Measurements from ENCODE around the gene UBE2D2.

UBE2D2 gene

DNA sequence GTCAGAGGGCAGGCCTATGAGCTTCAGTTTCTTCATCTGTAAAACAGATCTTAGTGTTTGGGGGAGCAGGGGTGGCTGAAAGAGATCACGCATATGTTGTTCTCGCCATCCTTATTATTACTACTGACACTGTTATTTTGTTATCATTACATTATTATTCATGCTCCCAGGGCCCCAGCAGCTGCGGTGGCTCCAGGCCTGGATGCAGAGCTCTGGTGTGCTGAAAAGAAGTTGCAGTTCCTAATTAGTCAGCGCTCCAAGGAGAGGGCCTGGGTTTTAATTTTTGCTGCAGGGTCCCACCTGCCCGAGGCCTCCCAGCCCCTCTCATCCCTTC lies 106.6 kb downstream of the UBE2D2 start:
- no peak for TF ChIP-seq TAF1 (IDR thresholded peaks at IDR 0.05; ENCODE audit: low read depth)
- no peak for TF ChIP-seq EP300 (IDR thresholded peaks at IDR 0.05; ENCODE audit: borderline replicate concordance)
- TF ChIP-seq TEAD4 (IDR thresholded peaks at IDR 0.05): no peak
- no peak for TF ChIP-seq CREB1 (IDR thresholded peaks at IDR 0.05; ENCODE audit: low read depth)

DNA sequence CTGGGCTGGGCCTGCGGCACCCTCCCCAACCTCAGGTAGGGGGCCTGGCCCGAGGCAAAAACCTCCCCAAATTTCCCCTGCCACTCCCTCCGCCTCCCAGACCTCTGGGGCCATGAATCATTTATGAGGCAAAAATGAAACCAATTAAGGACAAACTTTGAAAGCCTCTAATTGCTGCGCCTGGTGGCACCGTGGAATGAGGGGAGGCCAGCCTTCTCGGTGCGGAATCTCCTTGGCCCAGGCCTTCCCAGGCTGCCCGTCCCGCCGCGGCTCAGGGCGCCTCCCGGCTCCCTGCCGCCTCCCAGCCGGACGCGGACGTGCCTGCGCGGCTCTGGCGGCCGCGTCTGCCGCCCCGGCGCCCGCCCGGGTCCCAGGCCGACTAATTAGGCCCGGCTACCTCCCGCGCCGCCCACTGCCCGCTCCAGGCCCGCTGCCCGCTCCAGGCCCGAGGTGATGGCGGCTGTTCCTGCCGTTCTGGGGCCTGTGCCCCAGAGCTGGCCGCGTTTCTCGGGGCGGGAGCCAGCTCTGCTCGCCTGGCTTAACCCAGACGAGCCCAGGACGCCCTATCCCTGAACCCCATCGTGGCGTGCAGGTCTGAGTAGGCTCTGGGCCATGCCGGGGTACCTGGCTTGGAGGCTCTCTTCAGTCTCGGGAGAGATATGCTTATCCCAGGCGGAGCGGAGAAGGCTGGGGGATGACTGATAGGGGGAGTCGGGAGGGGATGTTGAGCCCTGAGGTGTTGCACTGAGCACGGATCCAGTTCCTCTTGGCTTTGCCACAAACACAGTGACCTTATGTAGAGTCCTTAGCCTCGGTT lies 107.1 kb downstream of the UBE2D2 start:
- TF ChIP-seq YY1 (IDR thresholded peaks at IDR 0.05; ENCODE audit: low read depth): no peak
- TF ChIP-seq TCF12 (IDR thresholded peaks at IDR 0.05; ENCODE audit: low read depth): peak; percentile 47; the same call in 1 of the 2 replicates
- peak; percentile 42 for TF ChIP-seq TEAD4 (IDR thresholded peaks at IDR 0.05)
- TF ChIP-seq NFIC (IDR thresholded peaks at IDR 0.05): peak; percentile 18; the same call in 1 of the 2 replicates
- TF ChIP-seq CEBPB (IDR thresholded peaks at IDR 0.05): no peak
- peak; percentile 9; the same call in 1 of the 2 replicates for TF ChIP-seq TAF1 (IDR thresholded peaks at IDR 0.05; ENCODE audit: low read depth)
- TF ChIP-seq, protein P1, sequence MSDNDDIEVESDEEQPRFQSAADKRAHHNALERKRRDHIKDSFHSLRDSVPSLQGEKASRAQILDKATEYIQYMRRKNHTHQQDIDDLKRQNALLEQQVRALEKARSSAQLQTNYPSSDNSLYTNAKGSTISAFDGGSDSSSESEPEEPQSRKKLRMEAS (IDR thresholded peaks at IDR 0.05): peak; percentile 21; the same call in 1 of the 2 replicates
- no peak for TF ChIP-seq RAD21 (IDR thresholded peaks at IDR 0.05; ENCODE audit: low read depth)
- peak; percentile 58; the same call in 1 of the 2 replicates for TF ChIP-seq EP300 (IDR thresholded peaks at IDR 0.05; ENCODE audit: borderline replicate concordance)
- TF ChIP-seq, protein P2, sequence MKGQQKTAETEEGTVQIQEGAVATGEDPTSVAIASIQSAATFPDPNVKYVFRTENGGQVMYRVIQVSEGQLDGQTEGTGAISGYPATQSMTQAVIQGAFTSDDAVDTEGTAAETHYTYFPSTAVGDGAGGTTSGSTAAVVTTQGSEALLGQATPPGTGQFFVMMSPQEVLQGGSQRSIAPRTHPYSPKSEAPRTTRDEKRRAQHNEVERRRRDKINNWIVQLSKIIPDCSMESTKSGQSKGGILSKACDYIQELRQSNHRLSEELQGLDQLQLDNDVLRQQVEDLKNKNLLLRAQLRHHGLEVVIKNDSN (IDR thresholded peaks at IDR 0.05): no peak

DNA sequence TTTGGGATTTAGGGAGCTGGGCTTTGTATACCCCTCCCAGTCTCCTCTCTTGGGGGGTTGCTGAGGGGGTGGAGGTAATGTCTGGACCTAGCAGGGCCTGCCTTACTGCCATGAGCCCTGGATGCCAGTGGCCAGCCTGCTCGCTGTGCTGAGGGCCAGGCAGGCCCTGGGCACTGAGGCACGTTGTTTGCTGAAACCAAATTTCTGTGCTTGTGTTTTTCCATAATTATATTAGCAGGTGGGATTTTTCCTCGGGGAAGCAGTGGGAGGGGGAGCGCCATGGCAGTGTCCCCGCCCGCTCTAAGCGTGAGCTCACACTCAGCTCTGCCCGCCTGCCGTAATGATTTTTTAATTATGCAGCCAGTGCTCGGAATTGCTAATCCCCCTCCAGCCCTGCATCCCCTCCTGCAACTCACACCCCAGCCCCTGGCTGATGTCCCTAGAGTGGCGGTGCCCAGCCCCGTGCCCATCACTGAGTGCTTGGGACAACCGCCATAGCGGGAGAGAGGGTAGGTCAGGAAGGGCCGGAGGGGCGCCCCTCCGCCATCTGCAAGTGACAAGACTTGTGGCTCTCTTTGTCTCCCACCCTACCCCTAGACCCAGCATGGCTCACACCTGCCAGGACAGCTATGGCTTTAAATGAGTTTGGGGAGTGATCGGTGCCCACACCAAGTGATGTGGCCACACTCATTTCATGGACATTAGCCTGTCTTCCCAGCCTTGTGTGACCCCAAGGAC lies 108.0 kb downstream of the UBE2D2 start:
- no peak for TF ChIP-seq RAD21 (IDR thresholded peaks at IDR 0.05; ENCODE audit: low read depth)
- no peak for TF ChIP-seq YY1 (IDR thresholded peaks at IDR 0.05; ENCODE audit: low read depth)
- TF ChIP-seq FOXM1 (IDR thresholded peaks at IDR 0.05; ENCODE audit: borderline replicate concordance, low read depth): no peak
- TF ChIP-seq ZBTB7A (IDR thresholded peaks at IDR 0.05; ENCODE audit: low read depth): no peak
- TF ChIP-seq NFIC (IDR thresholded peaks at IDR 0.05): no peak
- no peak for TF ChIP-seq CREB1 (IDR thresholded peaks at IDR 0.05; ENCODE audit: low read depth)
- TF ChIP-seq, protein P1 (IDR thresholded peaks at IDR 0.05): no peak
- TF ChIP-seq TEAD4 (IDR thresholded peaks at IDR 0.05): no peak

DNA sequence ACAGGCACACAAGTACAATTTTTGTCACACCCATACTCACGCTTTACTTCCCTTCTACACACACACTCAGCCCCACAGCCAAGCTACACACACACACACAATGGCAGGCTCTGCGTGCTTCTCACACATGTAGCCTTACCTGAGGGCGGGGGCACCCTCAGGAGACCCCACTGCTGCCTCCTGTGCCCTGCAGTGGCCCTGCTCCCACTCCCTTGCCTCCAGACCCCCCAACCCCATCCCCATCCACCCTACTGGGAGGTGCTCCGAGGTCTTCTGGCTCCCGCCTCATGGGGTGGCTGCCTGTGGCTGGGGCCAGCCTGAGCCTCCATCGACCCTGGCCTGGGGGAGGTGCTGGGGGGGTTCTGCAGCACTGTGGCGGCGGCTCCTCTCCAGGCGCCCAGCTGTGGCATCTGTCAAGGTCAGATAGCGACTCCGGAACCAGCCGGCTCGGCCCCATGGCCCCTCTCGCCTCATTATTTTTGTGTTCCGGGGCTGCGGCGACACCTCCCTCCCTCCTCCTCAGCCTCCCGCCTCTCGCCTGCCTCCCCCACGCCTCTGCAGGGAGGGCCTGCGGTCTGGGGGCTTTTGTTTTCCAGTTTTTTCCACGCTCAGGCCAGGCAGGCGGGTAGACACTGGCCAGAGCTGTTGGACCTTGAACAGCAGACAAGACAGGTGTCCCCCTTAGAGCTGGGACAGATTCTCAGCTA lies 108.7 kb downstream of the UBE2D2 start:
- TF ChIP-seq FOXM1 (IDR thresholded peaks at IDR 0.05; ENCODE audit: borderline replicate concordance, low read depth): no peak
- no peak for TF ChIP-seq ZBTB7A (IDR thresholded peaks at IDR 0.05; ENCODE audit: low read depth)
- no peak for TF ChIP-seq YY1 (IDR thresholded peaks at IDR 0.05; ENCODE audit: low read depth)
- no peak for TF ChIP-seq CEBPB (IDR thresholded peaks at IDR 0.05)
- peak; percentile 7; the same call in 1 of the 2 replicates for TF ChIP-seq EP300 (IDR thresholded peaks at IDR 0.05; ENCODE audit: borderline replicate concordance)
- no peak for TF ChIP-seq RAD21 (IDR thresholded peaks at IDR 0.05; ENCODE audit: low read depth)
- TF ChIP-seq TEAD4 (IDR thresholded peaks at IDR 0.05): no peak
- no peak for TF ChIP-seq CREB1 (IDR thresholded peaks at IDR 0.05; ENCODE audit: low read depth)

DNA sequence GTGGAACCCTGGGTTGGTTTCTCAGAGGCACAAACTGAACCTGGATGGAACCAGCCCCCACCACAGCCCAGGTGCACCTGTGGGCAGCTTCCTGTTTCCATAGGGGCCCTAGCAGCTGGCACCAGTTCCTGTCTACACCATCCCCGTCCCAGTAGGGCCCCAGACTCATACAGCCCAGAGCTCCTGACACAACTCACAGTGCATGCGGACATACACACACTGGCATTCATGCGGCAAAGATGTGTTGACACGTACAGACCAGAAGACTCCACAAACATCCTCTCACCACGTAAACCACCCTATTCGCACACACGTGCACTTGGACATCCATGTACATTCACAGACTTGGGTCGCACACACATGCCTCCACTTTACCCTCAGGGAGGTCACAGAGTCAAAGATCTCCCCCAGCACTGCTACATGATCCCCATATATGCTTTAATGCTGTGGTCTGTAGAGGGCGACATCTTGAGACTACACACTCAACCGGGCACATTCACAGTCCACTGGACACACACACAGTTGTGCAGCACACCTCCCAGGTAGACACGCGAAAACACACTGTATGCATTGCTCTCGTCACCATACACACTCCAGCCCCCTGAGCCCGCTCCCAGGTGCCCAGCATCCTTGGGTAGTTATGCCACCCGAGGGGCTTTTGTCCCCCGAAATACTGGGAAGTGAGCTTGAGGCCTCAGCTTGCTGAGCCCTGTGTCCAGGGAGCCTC lies 109.4 kb downstream of the UBE2D2 start:
- TF ChIP-seq TCF12 (IDR thresholded peaks at IDR 0.05; ENCODE audit: low read depth): 0 out of 2 replicates have a peak, but pooled peaks have one; percentile 25
- TF ChIP-seq RAD21 (IDR thresholded peaks at IDR 0.05; ENCODE audit: low read depth): peak; percentile 23; the same call in 1 of the 2 replicates
- TF ChIP-seq TAF1 (IDR thresholded peaks at IDR 0.05; ENCODE audit: low read depth): no peak
- TF ChIP-seq EP300 (IDR thresholded peaks at IDR 0.05; ENCODE audit: borderline replicate concordance): peak; percentile 6; the same call in 1 of the 2 replicates

DNA sequence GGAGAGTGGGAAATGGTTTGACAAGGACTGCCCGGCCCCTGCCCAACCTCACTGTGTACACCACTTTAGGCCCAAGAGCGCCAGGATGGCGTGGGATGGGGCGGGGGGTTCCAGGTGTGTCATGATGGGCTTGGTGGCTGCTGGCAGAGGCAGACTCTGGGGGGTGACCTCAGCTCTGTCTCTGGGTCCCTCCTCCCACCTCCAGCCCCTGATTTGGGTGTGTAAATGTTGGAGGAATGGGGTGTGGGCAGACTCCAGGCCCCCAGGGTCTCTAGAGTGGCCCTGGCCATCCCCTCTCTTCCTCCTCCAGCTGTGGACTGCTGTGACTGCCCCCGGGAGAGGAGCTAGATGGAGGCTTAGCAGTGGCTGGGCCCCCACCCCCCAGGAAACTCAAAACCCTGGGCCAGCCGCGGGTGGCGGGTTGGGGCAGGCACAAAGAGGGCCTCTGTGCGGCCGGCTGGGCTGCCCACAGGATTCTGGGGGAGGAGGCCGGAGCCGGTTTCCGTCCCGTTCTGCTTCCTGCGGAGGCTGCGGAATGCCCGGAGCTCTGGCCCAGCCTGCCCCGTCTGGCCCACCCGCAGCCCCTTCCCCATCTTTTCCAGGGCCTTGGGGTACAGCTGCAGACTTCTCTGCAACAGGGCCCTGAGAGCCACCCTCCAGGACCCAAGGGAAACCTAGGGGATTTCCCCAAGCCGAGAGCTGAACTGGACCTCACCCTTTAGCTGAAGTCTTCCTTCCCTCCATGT lies 110.1 kb downstream of the UBE2D2 start:
- TF ChIP-seq, protein P1 (IDR thresholded peaks at IDR 0.05): 0 out of 2 replicates have a peak, but pooled peaks have one; percentile 33
- no peak for TF ChIP-seq NFIC (IDR thresholded peaks at IDR 0.05)
- TF ChIP-seq RAD21 (IDR thresholded peaks at IDR 0.05; ENCODE audit: low read depth): no peak
- TF ChIP-seq EP300 (IDR thresholded peaks at IDR 0.05; ENCODE audit: borderline replicate concordance): peak; percentile 52
- TF ChIP-seq TAF1 (IDR thresholded peaks at IDR 0.05; ENCODE audit: low read depth): 0 out of 2 replicates have a peak, but pooled peaks have one; percentile 33
- 0 out of 2 replicates have a peak, but pooled peaks have one; percentile 10 for TF ChIP-seq EGR1 (IDR thresholded peaks at IDR 0.05)
- peak; percentile 74 for TF ChIP-seq ZBTB7A (IDR thresholded peaks at IDR 0.05; ENCODE audit: low read depth)
- peak; percentile 38; the same call in 1 of the 2 replicates for TF ChIP-seq TEAD4 (IDR thresholded peaks at IDR 0.05)
- TF ChIP-seq TCF12 (IDR thresholded peaks at IDR 0.05; ENCODE audit: low read depth): peak; percentile 68
- TF ChIP-seq YY1 (IDR thresholded peaks at IDR 0.05; ENCODE audit: low read depth): no peak
- TF ChIP-seq CREB1 (IDR thresholded peaks at IDR 0.05; ENCODE audit: low read depth): no peak
- TF ChIP-seq FOXM1 (IDR thresholded peaks at IDR 0.05; ENCODE audit: borderline replicate concordance, low read depth): 0 out of 2 replicates have a peak, but pooled peaks have one; percentile 15

DNA sequence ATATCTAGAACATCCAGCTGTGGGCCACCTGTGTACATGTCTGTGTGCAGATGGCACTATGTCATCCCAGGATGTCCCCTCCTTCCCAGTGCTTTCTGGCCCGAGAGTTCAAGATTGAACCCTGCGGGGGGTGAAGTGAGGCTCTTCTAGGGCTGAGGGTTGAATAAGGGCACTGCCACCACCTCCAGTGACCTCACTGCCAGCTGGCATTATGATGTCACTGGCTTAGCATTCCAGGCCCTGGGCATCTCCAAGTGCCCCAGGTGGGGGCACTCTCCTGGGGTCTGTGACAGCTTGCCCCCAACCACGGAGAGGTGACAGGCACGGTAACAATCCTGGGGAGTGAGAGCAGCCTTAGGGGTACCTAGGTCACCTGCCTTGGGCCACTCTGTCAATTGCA lies 114.1 kb downstream of the UBE2D2 start:
- TF ChIP-seq TEAD4 (IDR thresholded peaks at IDR 0.05) (peak; percentile 25; the same call in 1 of the 2 replicates), NFIC (IDR thresholded peaks at IDR 0.05) (no peak), CREB1 (IDR thresholded peaks at IDR 0.05; ENCODE audit: low read depth) (no peak), TAF1 (IDR thresholded peaks at IDR 0.05; ENCODE audit: low read depth) (no peak)
